Frontal cortex (tissue), 4 donors: Measurements from ENCODE around the gene JARID2. TPM values are rescaled to one million over a fixed set of nuclear protein-coding genes. Genes with fewer than 3 reads are reported as not detected.

Experiments used
- DNase-seq, 2 donors: peaks; one replicate each; pipeline ENCODE4 v3.0.0; 2012; ENCODE audit warnings: low spot score in 2 of 2
- FAIRE-seq: peaks from 2 replicates; lab custom pipeline; 2012; peaks lifted over from hg19 to GRCh38; lab: Jason Lieb, UNC
- total RNA-seq: library from RNA; depleted of rRNA; stranded (reverse); fragments of >200 nt; gene quantifications from one replicate; pipeline ENCODE4 v1.2.3, GENCODE V29; 2014
- donor health status: control.
- donor health status: control.
- donor health status: control.

The JARID2 gene
- total RNA-seq, 1 donor from 2014 or later = 16.3 TPM

GRCh38 chr6:15443119-15443830 is 197.4 kb downstream of the JARID2 start:
- DNase-seq (no peak), FAIRE-seq (no peak)

GRCh38 chr6:15444081-15444731 is 198.3 kb downstream of the JARID2 start:
- no peak for FAIRE-seq

GRCh38 chr6:15444881-15445280 is 199.0 kb downstream of the JARID2 start:
- FAIRE-seq = no peak
- no peak for DNase-seq

More at GRCh38 chr6:15444081-15444731, 198.3 kb downstream of the JARID2 start:
- no peak for DNase-seq

GRCh38 chr6:15447546-15448267 is 201.8 kb downstream of the JARID2 start:
- DNase-seq (no peak), FAIRE-seq (no peak)

- DNase-seq (no peak), FAIRE-seq (no peak)
Measured at GRCh38 chr6:15449011-15449410, 203.1 kb downstream of the JARID2 start.

GRCh38 chr6:15451738-15452137 is 205.9 kb downstream of the JARID2 start:
- FAIRE-seq (no peak), DNase-seq (no peak)

GRCh38 chr6:15452182-15452941 is 206.5 kb downstream of the JARID2 start:
- FAIRE-seq = no peak
- no peak for DNase-seq

- FAIRE-seq (no peak), DNase-seq (no peak)
Measured at GRCh38 chr6:15453186-15453585, 207.3 kb downstream of the JARID2 start.

GRCh38 chr6:15453622-15454021 is 207.8 kb downstream of the JARID2 start:
- no peak for DNase-seq
- FAIRE-seq = no peak

- no peak for FAIRE-seq
- DNase-seq = no peak
Measured at GRCh38 chr6:15456422-15456821, 210.6 kb downstream of the JARID2 start.

GRCh38 chr6:15457121-15457650 is 211.3 kb downstream of the JARID2 start:
- FAIRE-seq = no peak
- DNase-seq = no peak

GRCh38 chr6:15458021-15458459 is 212.2 kb downstream of the JARID2 start:
- FAIRE-seq = no peak
- DNase-seq = no peak

- DNase-seq = no peak
- no peak for FAIRE-seq
Measured at GRCh38 chr6:15460110-15460727, 214.3 kb downstream of the JARID2 start.

- FAIRE-seq = no peak
- no peak for DNase-seq
Measured at GRCh38 chr6:15461127-15461944, 215.5 kb downstream of the JARID2 start.

GRCh38 chr6:15462256-15462655 is 216.4 kb downstream of the JARID2 start:
- no peak for FAIRE-seq
- DNase-seq = no peak

GRCh38 chr6:15462717-15463525 is 217.1 kb downstream of the JARID2 start:
- FAIRE-seq (no peak), DNase-seq (no peak)

GRCh38 chr6:15464211-15464725 is 218.4 kb downstream of the JARID2 start:
- no peak for FAIRE-seq

GRCh38 chr6:15465212-15465611 is 219.3 kb downstream of the JARID2 start:
- FAIRE-seq (no peak), DNase-seq (no peak)

More at GRCh38 chr6:15464211-15464725, 218.4 kb downstream of the JARID2 start:
- no peak for DNase-seq
